Measurements from ENCODE around the gene IFITM5. TPM values are rescaled to one million over a fixed set of nuclear protein-coding genes. Genes with fewer than 3 reads are reported as not detected.

Gene IFITM5
- total and polyA plus RNA-seq, 2 of the 8 experiments (the other 6 are each of a cell fraction or from before 2014, with no cell fraction given): not detected

DNA sequence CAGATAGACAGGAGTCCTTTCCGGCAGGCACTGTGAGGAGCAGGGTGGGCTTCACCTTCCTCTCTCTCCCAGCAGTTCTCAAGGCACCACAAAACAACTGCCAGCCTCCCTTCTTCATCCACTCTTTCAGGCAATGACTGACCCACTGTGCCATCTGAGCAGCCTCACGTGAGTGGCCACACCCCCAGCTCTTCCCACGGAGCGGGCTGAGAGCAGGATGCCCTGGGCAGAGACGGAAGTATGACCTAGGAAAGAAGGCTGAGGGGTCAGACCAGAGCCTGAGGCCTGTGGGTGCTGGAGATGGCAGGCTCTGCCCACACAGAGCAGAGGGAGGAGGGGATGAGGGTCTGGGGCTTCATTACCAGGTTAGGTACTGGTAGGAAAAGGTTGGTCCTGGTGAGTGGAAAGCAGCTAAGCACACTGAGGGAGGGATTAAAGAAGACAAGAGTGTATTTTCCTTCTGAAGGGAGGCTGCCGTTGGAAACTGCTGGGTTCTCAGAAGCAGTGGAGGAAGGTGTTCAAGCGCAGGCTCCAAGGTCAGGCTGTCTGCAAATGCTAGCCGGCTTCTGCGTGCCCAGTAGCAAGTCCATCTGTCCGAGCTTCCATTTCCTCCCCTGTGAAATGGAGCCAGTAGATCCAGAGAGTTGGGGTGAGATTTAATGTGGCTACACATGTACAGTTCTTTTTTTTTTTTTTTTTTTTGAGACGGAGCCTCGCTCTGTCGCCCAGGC, 16.5 kb downstream of the IFITM5 start:
- peak in 1 of 2 experiments; percentile 43 for DNase-seq (ENCODE audit: low read depth in 1 of 2, low spot score in 2 of 2)
- Histone ChIP-seq H3K9me3 (ENCODE audit: insufficient read depth in 2 of 2, low read depth in 1 of 2, low read length in 1 of 2) (peaks cover 0 to 2% of the 10 kb centered on the region in 2 experiments; a peak in 1 of 4 replicates), H4K8ac (ENCODE audit: extremely low read depth, insufficient read depth, low read length) (peak overlapping the region; percentile 29; the same call in 1 of the 2 replicates), H3K4ac (replicated peaks; ENCODE audit: insufficient read length, low read depth, low read length) (no peak overlapping the region), H3K36me3 (ENCODE audit: control insufficient read depth in 2 of 4, insufficient read depth in 4 of 4, low read length in 3 of 4) (no peaks in the 10 kb centered on the region), H3K27ac (ENCODE audit: low read depth, low read length) (no peak overlapping the region), H3K56ac (replicated peaks; ENCODE audit: insufficient read length, low read depth, low read length) (no peak overlapping the region), H3K27me3 (replicated peaks in 1 of 4; ENCODE audit: control insufficient read depth in 3 of 4, extremely low read depth in 1 of 4, insufficient read depth in 3 of 4, low read length in 3 of 4) (peaks cover 0 to 12% (median 7%) of the 10 kb centered on the region in 4 experiments; a peak in 5 of 7 replicates), H2BK15ac (ENCODE audit: low read length) (0 out of 2 replicates have a peak overlapping the region, but pooled peaks have one; percentile 75), H3K4me2 (ENCODE audit: insufficient read depth in 1 of 2, low read depth in 2 of 2, low read length in 2 of 2) (no peak overlapping the region), H2BK12ac (ENCODE audit: low read depth, low read length) (peak overlapping the region; percentile 94; the same call in 1 of the 2 replicates), H3K9ac (replicated peaks in 1 of 4; ENCODE audit: extremely low read depth in 1 of 4, low read depth in 3 of 4, low read length in 3 of 4) (no peak overlapping the region), H4K5ac (ENCODE audit: insufficient read length, low read depth, low read length) (peak overlapping the region; percentile 6), H2BK5ac (ENCODE audit: low read depth, low read length) (no peak overlapping the region; the same call in 1 of the 2 replicates), H3K4me1 (replicated peaks in 1 of 4; ENCODE audit: control insufficient read depth in 3 of 4, insufficient read depth in 4 of 4, low read length in 3 of 4) (peaks cover 0 to 7% (median 4%) of the 10 kb centered on the region in 4 experiments; a peak in 5 of 7 replicates), H3K23me2 (ENCODE audit: low read depth, low read length) (no peaks in the 10 kb centered on the region), H3K23ac (ENCODE audit: insufficient read length) (no peak overlapping the region), H3K79me1 (ENCODE audit: low read depth, low read length) (no peaks in the 10 kb centered on the region), H3K4me3 (ENCODE audit: extremely low read depth in 1 of 4, insufficient read depth in 2 of 4, low read depth in 3 of 4, low read length in 4 of 4) (no peak overlapping the region), H2AK5ac (ENCODE audit: low read depth, low read length) (no peak overlapping the region), H2AFZ (ENCODE audit: low read length) (no peak overlapping the region), H4K91ac (replicated peaks; ENCODE audit: insufficient read length, low read length) (peak overlapping the region; percentile 25), H3K14ac (ENCODE audit: insufficient read length) (no peak overlapping the region), H4K20me1 (replicated peaks in 1 of 2; ENCODE audit: control insufficient read depth in 1 of 2, insufficient read depth in 2 of 2, low read length in 2 of 2) (no peaks in the 10 kb centered on the region), H3K18ac (ENCODE audit: extremely low read depth, low read length) (peak overlapping the region; percentile 60; the same call in 1 of the 2 replicates), H2BK20ac (ENCODE audit: low read length) (peak overlapping the region; percentile 24), H3K79me2 (ENCODE audit: control insufficient read depth in 1 of 2, insufficient read depth in 2 of 2, low read length in 2 of 2) (no peaks in the 10 kb centered on the region), H2BK120ac (replicated peaks; ENCODE audit: low read depth, low read length) (peak overlapping the region; percentile 87)
- ChIA-PET CTCF (ENCODE audit: partially characterized antibody) (interaction anchor here (0.9 to 8.6 kb wide), 7 partner anchors 8 to 82 kb away, joined by 3 to 88 read pairs (median 5); no protein-coding TSS in a partner anchor), POLR2A (ENCODE audit: partially characterized antibody) (interaction anchor here (1.3 to 7.7 kb wide), 9 partner anchors 9 to 113 kb away, joined by 4 to 51 read pairs (median 7); partner anchors contain the start of gene IFITM5)
- 88% methylated on average over 8 of the region's 13 CpGs; no CpG with 5 or more reads in 1 of the 2 experiments for WGBS, 2 experiments (ENCODE audit: extremely low coverage in 1 of 2, insufficient coverage in 1 of 2, insufficient read length in 1 of 2, insufficient replicate concordance in 2 of 2, low coverage in 1 of 2, low lambda C conversion rate in 2 of 2, missing lambda C conversion rate in 1 of 2)
- FAIRE-seq: no peak
- no peak for TF ChIP-seq GABPA (IDR thresholded peaks at IDR 0.05; ENCODE audit: borderline replicate concordance, insufficient read depth, low read length)
- TF ChIP-seq, protein P1, sequence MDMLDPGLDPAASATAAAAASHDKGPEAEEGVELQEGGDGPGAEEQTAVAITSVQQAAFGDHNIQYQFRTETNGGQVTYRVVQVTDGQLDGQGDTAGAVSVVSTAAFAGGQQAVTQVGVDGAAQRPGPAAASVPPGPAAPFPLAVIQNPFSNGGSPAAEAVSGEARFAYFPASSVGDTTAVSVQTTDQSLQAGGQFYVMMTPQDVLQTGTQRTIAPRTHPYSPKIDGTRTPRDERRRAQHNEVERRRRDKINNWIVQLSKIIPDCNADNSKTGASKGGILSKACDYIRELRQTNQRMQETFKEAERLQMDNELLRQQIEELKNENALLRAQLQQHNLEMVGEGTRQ (IDR thresholded peaks at IDR 0.05; ENCODE audit: low read length): no peak
- TF ChIP-seq, protein P2, sequence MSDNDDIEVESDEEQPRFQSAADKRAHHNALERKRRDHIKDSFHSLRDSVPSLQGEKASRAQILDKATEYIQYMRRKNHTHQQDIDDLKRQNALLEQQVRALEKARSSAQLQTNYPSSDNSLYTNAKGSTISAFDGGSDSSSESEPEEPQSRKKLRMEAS (IDR thresholded peaks at IDR 0.05): no peak
- TF ChIP-seq CEBPB (IDR thresholded peaks at IDR 0.05; ENCODE audit: low read depth, low read length): no peak
- no peak for TF ChIP-seq CREB1 (IDR thresholded peaks at IDR 0.05)
- no peak for TF ChIP-seq TAF7 (optimal IDR thresholded peaks at IDR 0.05; ENCODE audit: borderline replicate concordance, low read depth, low read length)
- no peak for TF ChIP-seq MAFK (IDR thresholded peaks at IDR 0.05; ENCODE audit: low read depth, low read length)
- no peak for TF ChIP-seq EGR1 (IDR thresholded peaks at IDR 0.05; ENCODE audit: borderline replicate concordance, low read depth, low read length)
- no peak for TF ChIP-seq SP2 (IDR thresholded peaks at IDR 0.05; ENCODE audit: low read length)
- TF ChIP-seq NANOG (IDR thresholded peaks at IDR 0.05; ENCODE audit: insufficient read depth, low read depth, low read length, poor library complexity, severe bottlenecking): no peak
- TF ChIP-seq CBX5 (IDR thresholded peaks at IDR 0.05; ENCODE audit: low read depth, low read length): no peak
